Urothelium cell line (cell line): ENCODE measurements around the gene DDIAS.
"Not testable (repeated sequence)": the region's sequence is repeated elsewhere in the genome, so short reads cannot be mapped to it uniquely, and the experiment has no call there.

ENCODE experiments used
- DNase-seq: peaks from one replicate; pipeline ENCODE4 v3.0.0; 2011; ENCODE audit warnings: low spot score, mixed read lengths
- FAIRE-seq: peaks from 2 replicates; lab custom pipeline; 2011; peaks lifted over from hg19 to GRCh38; lab: Jason Lieb, UNC

The DDIAS gene

GRCh38 chr11:82960779-82961143 lies 59.2 kb downstream of the DDIAS start:
- DNase-seq (no peak), FAIRE-seq (no peak)

- FAIRE-seq, DNase-seq: not testable (repeated sequence)
These were observed 60.5 kb downstream of the DDIAS start for GRCh38 chr11:82962021-82962420.

GRCh38 chr11:82967381-82967780 lies 65.8 kb downstream of the DDIAS start:
- DNase-seq (no peak), FAIRE-seq (no peak)

- FAIRE-seq: no peak
These were observed 68.3 kb downstream of the DDIAS start for GRCh38 chr11:82969811-82970210.

GRCh38 chr11:82970507-82971083 lies 69.1 kb downstream of the DDIAS start:
- not testable (repeated sequence) for FAIRE-seq, DNase-seq

More at GRCh38 chr11:82969811-82970210, 68.3 kb downstream of the DDIAS start:
- DNase-seq: no peak

DNA sequence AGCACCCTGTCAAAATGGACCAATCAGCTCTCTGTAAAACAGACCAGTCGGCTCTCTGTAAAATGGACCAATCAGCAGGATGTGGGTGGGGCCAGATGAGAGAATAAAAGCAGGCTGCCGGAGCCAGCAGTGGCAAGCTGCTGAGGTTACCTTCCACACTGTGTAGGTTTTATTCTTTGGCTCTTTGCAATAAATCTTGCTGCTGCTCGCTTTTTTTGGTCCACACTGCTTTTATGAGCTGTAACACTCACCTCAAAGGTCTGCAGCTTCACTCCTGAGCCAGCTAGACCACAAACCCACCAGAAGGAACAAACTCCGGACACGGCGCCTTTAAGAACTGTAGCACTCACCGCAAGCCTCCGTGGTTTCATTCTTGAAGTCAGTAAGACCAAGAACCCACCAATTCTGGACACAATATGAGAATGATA lies 70.0 kb downstream of the DDIAS start:
- FAIRE-seq, DNase-seq: not testable (repeated sequence)

DNA sequence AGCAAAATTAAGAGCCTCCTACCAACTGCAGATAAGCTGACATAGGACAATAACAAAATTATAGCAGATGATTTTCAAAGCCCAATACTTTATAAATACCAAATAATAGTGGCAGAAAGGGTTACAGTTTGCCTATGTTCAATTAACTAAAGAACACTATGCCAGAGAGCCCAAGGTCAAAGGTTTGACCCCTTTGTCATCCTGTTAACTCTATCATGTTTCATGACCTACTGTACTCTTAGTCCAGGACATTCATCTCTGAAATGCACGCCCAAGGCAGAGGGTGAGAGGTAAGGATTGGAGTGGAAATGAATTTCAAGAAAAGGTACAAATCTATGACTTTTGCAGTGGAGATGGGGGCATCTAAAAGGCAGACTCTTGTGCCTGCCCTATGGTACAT lies 70.6 kb downstream of the DDIAS start:
- no peak for FAIRE-seq
- no peak for DNase-seq

DNA sequence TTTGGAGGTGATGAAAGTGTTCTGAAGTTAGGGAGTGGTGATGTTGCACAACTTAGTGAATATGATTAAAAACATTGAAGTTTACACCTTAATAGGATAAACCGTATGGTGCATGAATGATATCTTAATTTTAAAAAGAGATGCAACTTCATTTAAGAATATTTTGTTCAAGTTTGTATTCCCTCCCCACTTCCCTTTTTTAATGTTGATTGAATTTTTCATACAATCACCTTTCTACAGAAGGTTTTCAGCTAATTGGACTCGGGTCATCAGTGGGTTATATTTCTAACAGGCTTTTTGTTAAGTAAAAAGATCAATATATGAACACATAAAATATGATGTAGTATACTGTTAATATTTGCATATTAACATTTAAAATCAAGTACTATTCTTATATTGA lies 72.6 kb downstream of the DDIAS start:
- FAIRE-seq (no peak), DNase-seq (no peak)

GRCh38 chr11:82974851-82975250 lies 73.3 kb downstream of the DDIAS start:
- FAIRE-seq (no peak), DNase-seq (no peak)

DNA sequence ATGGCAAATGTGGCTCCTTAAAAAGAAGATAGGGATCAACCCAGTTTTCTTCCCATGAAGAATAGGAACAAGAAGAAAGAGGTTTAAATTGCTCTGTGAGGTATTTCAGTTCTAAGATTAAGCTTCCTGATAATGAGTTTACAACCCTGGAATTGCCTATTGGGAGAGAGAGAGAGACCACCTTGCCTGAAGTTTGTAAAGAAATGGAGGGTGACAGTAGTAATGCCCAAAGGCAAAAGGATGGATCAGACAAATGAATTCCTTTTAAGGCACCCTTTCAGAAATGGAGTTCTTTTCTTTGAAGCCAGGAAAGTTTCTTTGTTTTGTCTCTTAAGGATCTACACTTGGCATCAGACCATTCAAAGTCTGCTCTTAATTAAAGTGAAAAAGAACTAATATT lies 74.3 kb downstream of the DDIAS start:
- FAIRE-seq (no peak), DNase-seq (no peak)

- FAIRE-seq (no peak), DNase-seq (no peak)
These were observed 75.2 kb downstream of the DDIAS start for GRCh38 chr11:82976786-82977185.

DNA sequence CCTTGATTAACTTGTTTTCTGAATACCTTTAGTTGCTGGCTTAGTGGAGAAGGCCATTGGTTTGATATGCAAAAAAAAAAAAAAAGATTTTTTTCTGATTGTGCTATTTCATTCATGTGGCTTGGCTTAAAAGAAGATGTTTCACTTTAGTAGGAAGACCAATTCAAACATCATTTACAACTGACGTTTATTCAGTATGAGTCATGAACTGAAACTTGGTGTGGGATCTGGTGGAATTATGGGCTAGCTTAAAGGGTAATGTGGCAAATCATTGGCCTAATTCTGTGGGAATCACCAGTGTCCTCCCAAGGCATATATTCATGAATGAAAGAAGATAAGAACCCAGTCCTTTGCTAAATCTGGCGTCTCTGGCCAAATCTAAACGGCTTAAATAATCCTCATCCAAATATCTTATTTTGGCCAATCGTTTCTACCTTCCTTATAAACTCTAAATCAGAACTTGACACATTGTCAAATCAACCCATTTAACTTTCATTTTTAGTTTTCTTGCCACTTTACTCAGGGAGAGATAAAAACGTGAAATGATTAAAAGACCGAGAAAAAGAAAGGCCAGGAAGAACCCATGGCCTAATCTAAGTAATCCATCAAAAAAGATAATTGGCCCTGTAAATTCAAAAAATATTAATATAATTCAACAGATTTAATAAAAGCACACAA lies 77.0 kb downstream of the DDIAS start:
- peak; percentile 27 for FAIRE-seq
- peak; percentile 49 for DNase-seq

GRCh38 chr11:82979824-82980223 lies 78.3 kb downstream of the DDIAS start:
- FAIRE-seq: peak; percentile 44

GRCh38 chr11:82980292-82980691 lies 78.8 kb downstream of the DDIAS start:
- FAIRE-seq (peak; percentile 97), DNase-seq (peak; percentile 63)

More at GRCh38 chr11:82979824-82980223, 78.3 kb downstream of the DDIAS start:
- DNase-seq: no peak

- DNase-seq (no peak), FAIRE-seq (no peak)
These were observed 79.4 kb downstream of the DDIAS start for GRCh38 chr11:82980947-82981346.

- no peak for DNase-seq
These were observed 80.3 kb downstream of the DDIAS start for GRCh38 chr11:82981852-82982251.

More at GRCh38 chr11:82981852-82982251, 80.3 kb downstream of the DDIAS start:
- no peak for FAIRE-seq
